DND-41 (cell line): ENCODE data around the gene VWA3B.

Experiments
- ATAC-seq: fragments of 200-7000 bp; cut with Tn5 transposase; 3 replicates; pipeline ENCODE4 v1.9.1; 2021; ENCODE audit warnings: low read depth; ENCODE audit not compliant: insufficient read depth
- DNase-seq: peaks from one replicate; pipeline ENCODE4 v3.0.0-alpha.2; 2020
- H2AFZ ChIP-seq: 2 replicates; pipeline ENCODE4 v1.6.0; 2012; ENCODE audit warnings: low read depth, low read length
- H3K27ac ChIP-seq: 2 replicates; pipeline ENCODE4 v1.5.1; 2012; ENCODE audit warnings: low read length, inconsistent platforms
- H3K27me3 ChIP-seq: fragments of 200-600 bp; sonication (generic); 2 replicates; pipeline ENCODE4 v1.6.0; 2012; ENCODE audit warnings: low read length, mild to moderate bottlenecking, inconsistent platforms; ENCODE audit not compliant: insufficient read depth, poor library complexity
- H3K36me3 ChIP-seq: 2 replicates; pipeline ENCODE4 v1.5.1; 2012; ENCODE audit warnings: low read length, inconsistent platforms; ENCODE audit not compliant: insufficient read depth
- H3K4me1 ChIP-seq: 2 replicates; pipeline ENCODE4 v1.5.1; 2012; ENCODE audit warnings: mild to moderate bottlenecking, low read length; ENCODE audit not compliant: insufficient read depth
- H3K4me2 ChIP-seq: 2 replicates; pipeline ENCODE4 v1.6.0; 2012; ENCODE audit warnings: mild to moderate bottlenecking, moderate library complexity, low read length, inconsistent platforms; ENCODE audit not compliant: insufficient read depth
- H3K4me3 ChIP-seq, 2 experiments: fragments of 200-600 bp in 1 of 2; shearing (Covaris generic) in 1 of 2; 2 replicates each; pipeline ENCODE4 v1.5.1; 2012 to 2016; ENCODE audit warnings: inconsistent platforms in 2 of 2, low read length in 2 of 2, mild to moderate bottlenecking in 2 of 2, low read depth in 1 of 2, moderate library complexity in 1 of 2
- H3K79me2 ChIP-seq: 2 replicates; pipeline ENCODE4 v1.6.0; 2012; ENCODE audit warnings: low read length, inconsistent platforms; ENCODE audit not compliant: insufficient read depth
- H3K9ac ChIP-seq: 2 replicates; pipeline ENCODE4 v1.6.0; 2012; ENCODE audit warnings: low read depth, mild to moderate bottlenecking, inconsistent platforms, low read length, moderate library complexity
- H3K9me3 ChIP-seq: 2 replicates; pipeline ENCODE4 v1.5.1; 2012; ENCODE audit warnings: low read length, moderate library complexity, mild to moderate bottlenecking, inconsistent platforms; ENCODE audit not compliant: insufficient read depth, severe bottlenecking
- H4K20me1 ChIP-seq: 2 replicates; pipeline ENCODE4 v1.6.0; 2012; ENCODE audit warnings: low read length; ENCODE audit not compliant: insufficient read depth
- EZH2 ChIP-seq: IDR thresholded peaks from 3 replicates; pipeline ENCODE4 v1.6.1; 2012; ENCODE audit warnings: borderline replicate concordance, low read depth, mild to moderate bottlenecking, moderate library complexity, low read length, inconsistent platforms; ENCODE audit not compliant: severe bottlenecking
- TF ChIP-seq, protein P1 (sequence below): IDR thresholded peaks from 2 replicates; pipeline ENCODE4 v1.5.1; 2012; ENCODE audit warnings: borderline replicate concordance, low read length, moderate library complexity, mild to moderate bottlenecking; ENCODE audit not compliant: poor library complexity, severe bottlenecking; ENCODE audit errors: extremely low read depth

The VWA3B gene

DNA sequence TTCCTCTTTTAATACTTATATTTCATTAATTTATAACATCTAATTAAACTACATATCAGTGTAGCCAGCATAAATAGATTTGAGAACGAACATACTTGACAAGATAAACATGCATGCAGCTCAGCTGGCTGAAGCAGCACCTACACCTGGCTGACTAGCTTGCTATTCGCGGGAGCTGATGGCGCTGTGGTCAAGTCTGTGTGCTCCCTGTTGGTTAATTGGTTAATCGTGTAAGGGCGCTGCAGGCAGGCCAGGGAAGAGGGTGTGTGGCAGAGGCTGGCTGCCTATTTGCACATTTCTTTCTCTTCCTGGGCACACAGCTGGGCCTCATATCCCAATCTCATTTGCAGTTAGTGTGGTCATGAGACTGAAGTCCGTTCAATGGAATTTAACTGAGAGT is 14.5 kb upstream of the VWA3B start:
- no peak overlapping the region for H3K9ac ChIP-seq
- H3K4me1 ChIP-seq: no peaks in the 10 kb centered on the region
- H3K79me2 ChIP-seq: no peaks in the 10 kb centered on the region
- peaks cover 10% of the 10 kb centered on the region for H3K27me3 ChIP-seq
- no peak overlapping the region for H3K4me2 ChIP-seq
- H4K20me1 ChIP-seq: no peaks in the 10 kb centered on the region
- no peaks in the 10 kb centered on the region for H3K9me3 ChIP-seq
- ATAC-seq: no peak
- H3K4me3 ChIP-seq: no peak overlapping the region
- H3K36me3 ChIP-seq: no peaks in the 10 kb centered on the region
- DNase-seq: no peak
- TF ChIP-seq EZH2: no peak
- TF ChIP-seq, protein P1, sequence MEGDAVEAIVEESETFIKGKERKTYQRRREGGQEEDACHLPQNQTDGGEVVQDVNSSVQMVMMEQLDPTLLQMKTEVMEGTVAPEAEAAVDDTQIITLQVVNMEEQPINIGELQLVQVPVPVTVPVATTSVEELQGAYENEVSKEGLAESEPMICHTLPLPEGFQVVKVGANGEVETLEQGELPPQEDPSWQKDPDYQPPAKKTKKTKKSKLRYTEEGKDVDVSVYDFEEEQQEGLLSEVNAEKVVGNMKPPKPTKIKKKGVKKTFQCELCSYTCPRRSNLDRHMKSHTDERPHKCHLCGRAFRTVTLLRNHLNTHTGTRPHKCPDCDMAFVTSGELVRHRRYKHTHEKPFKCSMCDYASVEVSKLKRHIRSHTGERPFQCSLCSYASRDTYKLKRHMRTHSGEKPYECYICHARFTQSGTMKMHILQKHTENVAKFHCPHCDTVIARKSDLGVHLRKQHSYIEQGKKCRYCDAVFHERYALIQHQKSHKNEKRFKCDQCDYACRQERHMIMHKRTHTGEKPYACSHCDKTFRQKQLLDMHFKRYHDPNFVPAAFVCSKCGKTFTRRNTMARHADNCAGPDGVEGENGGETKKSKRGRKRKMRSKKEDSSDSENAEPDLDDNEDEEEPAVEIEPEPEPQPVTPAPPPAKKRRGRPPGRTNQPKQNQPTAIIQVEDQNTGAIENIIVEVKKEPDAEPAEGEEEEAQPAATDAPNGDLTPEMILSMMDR: no peak
- no peak overlapping the region for H3K27ac ChIP-seq
- no peak overlapping the region for H2AFZ ChIP-seq

DNA sequence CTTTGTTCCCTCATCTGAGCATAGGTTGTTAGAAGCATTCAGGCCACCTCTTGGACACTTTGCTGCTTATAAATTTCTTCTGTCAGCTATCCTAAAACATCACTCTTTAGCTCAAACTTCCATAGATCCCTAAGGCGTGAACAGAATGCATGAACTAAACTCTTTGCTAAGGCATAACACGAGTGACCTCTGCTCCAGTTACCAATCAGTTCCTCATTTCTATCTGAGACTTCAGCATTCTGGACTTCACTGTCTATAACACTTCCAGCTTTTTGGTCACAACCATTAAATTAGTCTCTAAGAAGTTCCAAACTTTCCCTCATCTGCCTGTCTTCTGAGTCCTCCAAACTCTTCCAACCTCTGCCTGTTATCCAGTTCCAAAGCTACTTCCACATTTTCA is 8.3 kb upstream of the VWA3B start:
- Histone ChIP-seq H4K20me1 (no peaks in the 10 kb centered on the region), H3K4me1 (peaks cover 12% of the 10 kb centered on the region), H3K36me3 (no peaks in the 10 kb centered on the region), H3K79me2 (no peaks in the 10 kb centered on the region), H3K9ac (no peak overlapping the region), H3K27me3 (no peaks in the 10 kb centered on the region), H2AFZ (no peak overlapping the region), H3K9me3 (peaks cover 4% of the 10 kb centered on the region), H3K4me2 (no peak overlapping the region), H3K4me3 (no peak overlapping the region), H3K27ac (no peak overlapping the region)
- TF ChIP-seq, protein P1: no peak
- no peak for TF ChIP-seq EZH2
- ATAC-seq (no peak), DNase-seq (no peak)

DNA sequence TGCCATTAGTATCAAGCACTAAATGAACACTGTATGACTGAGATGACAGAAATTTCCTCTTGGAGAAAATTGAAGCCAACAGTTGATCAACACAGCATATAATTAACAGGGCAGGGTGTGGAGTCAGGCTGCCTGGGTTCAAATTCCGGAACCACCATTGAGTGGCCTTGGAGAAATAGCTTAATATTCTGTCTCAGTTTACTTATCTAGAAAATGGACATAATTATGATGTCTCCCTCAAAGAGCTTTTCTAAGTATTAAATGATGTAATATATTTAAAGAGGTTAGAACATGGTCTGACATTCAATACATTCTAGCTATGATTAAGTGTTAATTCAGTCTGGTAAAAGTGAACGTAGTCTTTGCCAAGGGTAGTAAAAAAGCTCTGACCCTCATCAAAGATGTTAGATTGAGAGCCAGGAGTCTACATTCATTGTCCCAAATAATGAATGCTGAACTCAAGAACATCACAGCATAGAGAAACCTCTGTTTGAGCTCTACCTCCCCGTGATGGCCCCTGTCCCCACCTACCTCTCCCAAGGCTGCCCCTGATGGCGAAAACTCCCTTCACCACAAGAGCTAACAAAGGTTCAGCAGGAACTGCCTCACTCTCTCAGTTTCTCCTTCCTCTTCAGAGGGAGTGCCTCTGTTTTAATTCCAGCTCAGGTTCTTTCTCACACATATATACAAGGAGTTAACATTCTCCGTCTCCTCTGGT is 2.7 kb upstream of the VWA3B start:
- ATAC-seq: no peak
- Histone ChIP-seq H4K20me1 (no peaks in the 10 kb centered on the region), H2AFZ (no peak overlapping the region), H3K4me1 (peaks cover 12% of the 10 kb centered on the region), H3K4me2 (no peak overlapping the region), H3K27ac (no peak overlapping the region), H3K9me3 (no peaks in the 10 kb centered on the region), H3K9ac (no peak overlapping the region), H3K79me2 (no peaks in the 10 kb centered on the region), H3K4me3 (no peak overlapping the region), H3K27me3 (no peaks in the 10 kb centered on the region), H3K36me3 (no peaks in the 10 kb centered on the region)
- no peak for DNase-seq
- TF ChIP-seq, protein P1: no peak
- no peak for TF ChIP-seq EZH2

DNA sequence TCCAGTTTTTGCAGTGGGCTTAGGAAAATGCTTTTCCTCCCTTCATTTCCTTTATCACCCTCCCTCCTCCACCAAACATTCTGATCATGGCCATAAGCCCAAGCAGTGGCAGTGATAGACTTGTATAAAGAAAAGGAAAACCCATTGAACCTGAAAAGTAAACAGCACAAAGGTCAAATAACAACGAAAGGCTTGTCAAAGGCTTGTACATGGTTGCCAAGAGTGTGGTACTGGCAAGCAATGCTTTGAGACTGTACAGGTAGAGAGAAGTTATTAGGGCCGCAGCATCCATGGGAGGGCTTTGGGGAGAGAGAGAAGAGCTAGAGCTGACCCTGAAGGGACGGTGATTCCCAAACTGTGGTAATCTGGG is 2.1 kb upstream of the VWA3B start:
- Histone ChIP-seq H3K27ac (no peak overlapping the region), H3K4me2 (no peak overlapping the region), H2AFZ (no peak overlapping the region), H3K9ac (no peak overlapping the region), H4K20me1 (no peaks in the 10 kb centered on the region), H3K4me3 (no peak overlapping the region), H3K9me3 (no peaks in the 10 kb centered on the region), H3K27me3 (no peaks in the 10 kb centered on the region), H3K4me1 (peaks cover 12% of the 10 kb centered on the region), H3K79me2 (no peaks in the 10 kb centered on the region), H3K36me3 (no peaks in the 10 kb centered on the region)
- ATAC-seq (no peak), DNase-seq (no peak)
- TF ChIP-seq EZH2: no peak
- TF ChIP-seq, protein P1: no peak
